ENCODE measurements around the gene HS3ST5.

Gene HS3ST5

DNA sequence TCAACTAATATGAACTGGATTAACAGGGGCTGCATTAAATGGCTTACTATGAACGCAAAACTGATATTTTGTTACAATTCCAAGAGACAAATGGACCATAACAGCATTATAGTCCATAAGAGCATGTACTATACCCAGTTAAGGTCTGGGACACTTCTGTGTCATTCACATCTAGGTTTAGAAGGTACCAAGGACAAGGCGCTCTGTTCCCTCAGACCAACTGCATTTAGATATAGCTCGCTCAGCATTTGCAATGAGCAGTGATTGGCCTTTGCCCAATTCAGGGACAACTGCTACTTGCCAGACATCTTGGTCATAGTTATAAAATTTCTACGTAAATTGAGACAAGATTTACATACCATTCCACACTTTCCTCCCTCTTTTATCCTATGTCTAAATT lies 132.4 kb downstream of the HS3ST5 start:
- Histone ChIP-seq H3K27me3 (no peaks in the 10 kb centered on the region), H3K4me1 (no peaks in the 10 kb centered on the region), H3K4me2 (no peak overlapping the region), H3K36me3 (no peaks in the 10 kb centered on the region), H3K4me3 (no peak overlapping the region), H3K9me3 (no peaks in the 10 kb centered on the region), H4K20me1 (no peaks in the 10 kb centered on the region), H3K27ac (no peak overlapping the region), H3K9ac (no peak overlapping the region)
- no peak for TF ChIP-seq Cebpa-rat (IDR thresholded peaks at IDR 0.05)

DNA sequence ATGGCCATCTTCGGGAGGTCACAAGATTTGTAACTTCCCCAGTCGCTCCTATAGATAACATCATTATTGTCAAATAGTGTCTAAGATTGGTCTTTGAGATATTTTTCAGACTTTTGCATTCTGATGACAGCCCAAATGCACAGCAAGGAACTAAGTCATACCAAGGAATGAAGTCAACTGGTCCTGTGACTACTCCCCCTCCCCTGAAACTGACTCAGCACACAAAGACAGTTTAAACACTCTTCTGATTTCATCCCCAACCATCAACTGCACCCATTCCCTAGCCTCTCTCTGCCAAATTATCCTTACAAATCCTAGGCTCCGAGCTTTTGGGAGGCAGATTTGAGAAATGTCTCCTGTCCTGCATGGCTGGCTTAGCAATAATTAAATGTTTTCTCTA lies 139.4 kb downstream of the HS3ST5 start:
- Histone ChIP-seq H3K4me1 (no peaks in the 10 kb centered on the region), H4K20me1 (no peaks in the 10 kb centered on the region), H3K9me3 (no peaks in the 10 kb centered on the region), H3K27ac (no peak overlapping the region), H3K9ac (no peak overlapping the region), H3K36me3 (no peaks in the 10 kb centered on the region), H3K4me2 (no peak overlapping the region), H3K4me3 (no peak overlapping the region), H3K27me3 (no peaks in the 10 kb centered on the region)
- TF ChIP-seq Cebpa-rat (IDR thresholded peaks at IDR 0.05), result no peak

DNA sequence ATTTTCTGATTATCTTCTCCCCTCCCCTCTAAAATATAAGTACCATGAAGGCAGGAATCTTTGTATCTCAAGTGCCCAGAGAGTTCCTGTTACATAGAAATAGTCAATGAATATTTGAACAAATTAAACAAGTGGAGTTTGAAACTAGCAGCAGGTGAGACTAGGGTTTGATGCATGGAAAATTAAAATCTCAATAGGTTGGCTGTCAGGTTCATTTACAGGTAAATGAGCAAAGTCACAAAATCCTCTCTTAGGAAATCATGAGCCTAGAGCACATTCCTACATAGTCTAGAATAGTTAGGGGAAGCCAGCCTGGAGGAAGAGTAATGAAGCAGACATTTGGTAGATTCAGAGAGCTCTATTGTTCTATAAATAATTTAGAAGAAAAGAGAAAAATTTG lies 140.4 kb downstream of the HS3ST5 start:
- H3K4me2 ChIP-seq, result no peak overlapping the region
- TF ChIP-seq Cebpa-rat (IDR thresholded peaks at IDR 0.05), result no peak
- no peaks in the 10 kb centered on the region for H4K20me1 ChIP-seq
- no peak overlapping the region for H3K27ac ChIP-seq
- H3K4me3 ChIP-seq, result no peak overlapping the region
- H3K4me1 ChIP-seq, result no peaks in the 10 kb centered on the region
- no peaks in the 10 kb centered on the region for H3K36me3 ChIP-seq
- H3K27me3 ChIP-seq, result no peaks in the 10 kb centered on the region
- H3K9ac ChIP-seq, result no peak overlapping the region
- no peaks in the 10 kb centered on the region for H3K9me3 ChIP-seq

DNA sequence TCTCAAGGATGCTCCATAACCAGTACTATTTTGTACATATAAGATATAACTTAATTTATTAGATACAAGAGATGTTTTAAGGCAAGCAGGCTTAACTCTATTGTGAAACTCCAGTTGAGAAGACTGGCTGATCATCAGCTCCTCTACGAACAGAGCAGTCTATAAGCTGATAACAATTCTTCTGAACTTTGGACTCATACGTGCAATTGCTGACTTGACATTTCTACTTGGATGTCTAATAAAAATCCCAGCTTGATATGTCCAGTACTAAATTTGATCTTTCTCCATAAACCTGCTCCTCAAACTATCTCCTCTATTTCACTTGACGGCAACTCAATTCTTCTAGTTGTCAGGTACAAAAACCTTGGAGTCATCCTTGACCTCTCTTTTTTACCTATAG lies 141.9 kb downstream of the HS3ST5 start:
- no peaks in the 10 kb centered on the region for H3K27me3 ChIP-seq
- H3K9ac ChIP-seq, result no peak overlapping the region
- no peak overlapping the region for H3K27ac ChIP-seq
- TF ChIP-seq Cebpa-rat (IDR thresholded peaks at IDR 0.05), result no peak
- H3K4me3 ChIP-seq, result no peak overlapping the region
- H3K36me3 ChIP-seq, result no peaks in the 10 kb centered on the region
- no peaks in the 10 kb centered on the region for H3K9me3 ChIP-seq
- no peaks in the 10 kb centered on the region for H3K4me1 ChIP-seq
- H4K20me1 ChIP-seq, result no peaks in the 10 kb centered on the region
- no peak overlapping the region for H3K4me2 ChIP-seq

DNA sequence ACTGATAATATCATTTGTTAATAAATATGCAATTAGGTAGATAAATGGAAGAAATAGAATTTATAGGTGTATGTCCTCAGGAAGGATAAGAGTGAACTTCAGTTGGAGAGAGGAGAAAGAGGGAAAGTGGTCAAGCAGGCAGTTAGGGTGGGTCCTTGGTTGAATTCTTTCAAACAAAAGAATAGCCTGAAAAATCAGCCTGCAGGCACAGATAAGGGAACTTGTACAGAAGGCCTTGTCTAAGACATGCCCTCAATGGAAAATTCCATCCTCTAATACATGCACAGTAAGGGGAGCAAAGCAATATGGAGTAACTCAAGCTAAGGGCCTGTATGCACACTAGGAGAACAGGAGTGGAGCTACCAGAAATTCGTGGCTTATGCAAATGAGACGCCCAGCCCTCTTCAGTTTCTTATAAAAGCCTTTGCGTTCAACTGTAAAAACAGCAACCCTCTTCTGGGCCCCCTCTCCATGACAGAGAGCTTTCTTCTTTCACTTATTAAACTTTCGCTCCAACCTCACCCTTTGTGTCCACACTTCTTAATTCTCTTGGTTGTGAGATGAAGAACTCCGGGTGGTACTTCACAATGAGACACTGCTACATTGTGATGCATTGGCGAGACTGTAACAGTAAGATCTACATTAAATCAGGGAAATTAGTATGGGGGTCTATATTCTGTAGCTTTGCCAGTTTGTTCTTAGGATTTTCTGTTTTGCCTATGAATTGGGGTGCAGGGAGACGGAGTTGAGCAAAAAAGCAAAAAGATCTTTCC lies 147.0 kb downstream of the HS3ST5 start:
- no peaks in the 10 kb centered on the region for H3K9me3 ChIP-seq
- H3K27ac ChIP-seq, result no peak overlapping the region
- no peak for TF ChIP-seq Cebpa-rat (IDR thresholded peaks at IDR 0.05)
- no peak overlapping the region for H3K9ac ChIP-seq
- H3K27me3 ChIP-seq, result no peaks in the 10 kb centered on the region
- H3K4me1 ChIP-seq, result no peaks in the 10 kb centered on the region
- H3K4me3 ChIP-seq, result no peak overlapping the region
- no peaks in the 10 kb centered on the region for H4K20me1 ChIP-seq
- no peaks in the 10 kb centered on the region for H3K36me3 ChIP-seq
- H3K4me2 ChIP-seq, result no peak overlapping the region

DNA sequence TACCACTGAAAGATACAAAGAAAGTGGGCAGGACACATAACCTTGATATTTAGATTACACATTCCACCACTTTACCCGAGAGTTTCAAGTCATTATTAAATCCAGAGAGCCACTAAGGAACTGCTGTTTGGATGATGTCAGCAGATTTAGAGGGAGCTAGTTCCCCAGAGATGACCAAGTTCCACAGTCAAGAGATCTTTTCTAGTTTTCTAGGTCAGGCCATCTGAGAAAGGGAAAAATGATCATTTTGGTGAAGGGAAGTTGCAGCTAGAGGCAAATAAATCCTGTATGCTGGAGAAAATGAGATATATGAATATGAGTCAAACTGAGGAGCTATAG lies 147.8 kb downstream of the HS3ST5 start:
- Histone ChIP-seq H3K27ac (no peak overlapping the region), H4K20me1 (no peaks in the 10 kb centered on the region), H3K4me3 (no peak overlapping the region), H3K27me3 (no peaks in the 10 kb centered on the region), H3K4me2 (no peak overlapping the region), H3K9ac (no peak overlapping the region), H3K9me3 (no peaks in the 10 kb centered on the region), H3K36me3 (no peaks in the 10 kb centered on the region), H3K4me1 (no peaks in the 10 kb centered on the region)
- no peak for TF ChIP-seq Cebpa-rat (IDR thresholded peaks at IDR 0.05)

DNA sequence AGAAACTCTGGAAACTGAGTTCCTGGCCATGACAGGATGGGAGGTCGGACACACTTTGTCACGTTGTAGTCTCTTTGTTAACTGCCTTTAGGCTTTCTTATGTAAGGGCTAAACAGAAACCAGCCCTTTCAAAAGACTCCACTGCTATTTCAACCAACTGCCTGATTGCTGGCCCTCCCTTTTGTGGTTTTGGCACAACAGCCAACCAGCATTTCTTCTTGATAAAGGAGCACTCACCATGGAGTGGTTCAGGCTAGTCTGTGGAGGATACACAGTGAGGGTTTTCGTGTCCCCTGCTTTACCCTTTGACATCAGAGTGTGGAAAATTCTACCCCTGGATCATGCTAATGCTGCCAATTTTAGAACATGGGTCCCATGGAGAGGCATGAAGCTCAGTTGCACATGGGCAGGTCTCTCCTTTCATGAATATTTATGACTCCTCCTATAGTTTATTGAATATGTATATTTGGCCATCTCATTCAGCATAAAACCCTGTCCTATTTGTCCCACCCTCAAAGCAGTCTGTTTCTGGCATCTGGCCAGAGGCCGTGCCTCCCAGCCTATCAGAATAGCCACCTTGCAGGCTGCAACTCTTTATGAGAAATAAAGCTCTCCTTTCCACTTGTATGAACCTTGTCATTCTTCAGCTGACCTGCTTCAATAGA lies 148.3 kb downstream of the HS3ST5 start:
- no peak overlapping the region for H3K9ac ChIP-seq
- H3K27me3 ChIP-seq, result no peaks in the 10 kb centered on the region
- no peaks in the 10 kb centered on the region for H3K36me3 ChIP-seq
- no peak overlapping the region for H3K4me3 ChIP-seq
- no peaks in the 10 kb centered on the region for H3K4me1 ChIP-seq
- no peak overlapping the region for H3K4me2 ChIP-seq
- TF ChIP-seq Cebpa-rat (IDR thresholded peaks at IDR 0.05), result no peak
- no peaks in the 10 kb centered on the region for H3K9me3 ChIP-seq
- H3K27ac ChIP-seq, result no peak overlapping the region
- H4K20me1 ChIP-seq, result no peaks in the 10 kb centered on the region

DNA sequence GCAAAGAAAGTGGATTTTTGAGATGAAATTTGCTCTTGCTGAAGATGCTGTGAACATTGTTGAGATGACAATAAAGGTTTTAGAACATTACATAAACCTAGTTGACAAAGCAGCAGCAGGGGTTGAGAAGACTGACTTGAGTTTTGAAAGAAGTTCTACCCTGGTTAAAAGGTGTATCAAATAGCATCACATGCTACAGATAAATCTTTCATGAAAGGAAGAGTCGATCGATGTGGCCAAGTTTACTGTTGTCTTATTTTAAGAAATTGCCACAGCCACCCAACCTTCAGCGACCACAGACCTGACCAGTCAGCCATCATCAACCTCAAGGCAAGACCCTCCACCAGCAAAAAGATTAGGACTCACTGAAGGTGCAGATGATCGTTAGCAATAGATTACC lies 155.3 kb downstream of the HS3ST5 start:
- no peak overlapping the region for H3K4me3 ChIP-seq
- H3K4me1 ChIP-seq, result no peaks in the 10 kb centered on the region
- H3K27me3 ChIP-seq, result no peaks in the 10 kb centered on the region
- no peak overlapping the region for H3K9ac ChIP-seq
- H3K36me3 ChIP-seq, result no peaks in the 10 kb centered on the region
- H4K20me1 ChIP-seq, result no peaks in the 10 kb centered on the region
- H3K9me3 ChIP-seq, result no peaks in the 10 kb centered on the region
- no peak for TF ChIP-seq Cebpa-rat (IDR thresholded peaks at IDR 0.05)
- H3K4me2 ChIP-seq, result no peak overlapping the region
- no peak overlapping the region for H3K27ac ChIP-seq

DNA sequence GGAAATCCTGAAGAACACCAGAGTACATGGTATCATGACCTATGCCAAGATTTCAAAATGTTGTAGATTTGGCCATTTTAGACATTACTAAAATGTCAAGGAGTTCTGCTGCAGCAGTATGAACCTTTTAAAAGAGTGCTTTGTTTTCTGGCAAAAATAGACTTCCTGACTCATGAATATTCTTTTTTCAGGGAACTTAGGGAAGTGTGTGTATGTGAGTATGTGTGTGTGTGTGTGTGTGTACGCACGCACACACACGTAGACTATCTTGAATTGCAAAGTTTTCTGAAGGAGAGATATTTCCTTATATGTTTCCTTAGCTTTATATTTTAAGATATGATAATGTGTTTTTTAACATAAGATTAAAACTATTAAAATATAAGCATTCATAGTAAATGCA lies 161.2 kb downstream of the HS3ST5 start:
- peaks cover 4% of the 10 kb centered on the region; the same call in 1 of the 2 replicates for H3K4me1 ChIP-seq
- H4K20me1 ChIP-seq, result no peaks in the 10 kb centered on the region
- no peak overlapping the region for H3K4me3 ChIP-seq
- H3K9me3 ChIP-seq, result no peaks in the 10 kb centered on the region
- H3K36me3 ChIP-seq, result no peaks in the 10 kb centered on the region
- no peak overlapping the region for H3K27ac ChIP-seq
- H3K4me2 ChIP-seq, result no peak overlapping the region
- no peak for TF ChIP-seq Cebpa-rat (IDR thresholded peaks at IDR 0.05)
- no peaks in the 10 kb centered on the region for H3K27me3 ChIP-seq
- H3K9ac ChIP-seq, result no peak overlapping the region

DNA sequence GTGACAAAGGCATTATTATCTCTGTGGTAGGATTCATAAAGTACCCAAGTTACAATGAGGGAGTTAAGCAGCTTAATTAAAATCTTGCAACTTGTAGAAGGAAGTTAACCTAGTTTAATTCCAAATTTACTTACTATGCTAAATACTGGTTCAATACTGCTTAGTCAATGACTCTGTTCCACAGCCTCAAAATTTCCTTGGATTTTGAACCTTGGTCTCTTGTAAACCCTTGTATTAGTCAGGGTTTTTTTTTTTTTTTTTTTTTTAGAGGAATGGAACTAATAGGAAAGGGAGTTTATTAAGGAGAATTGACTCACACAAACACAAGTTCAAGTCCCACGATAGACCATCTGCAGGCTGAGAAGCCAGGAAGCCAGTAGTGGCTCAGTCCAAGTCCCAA lies 163.4 kb downstream of the HS3ST5 start:
- no peak overlapping the region for H3K4me3 ChIP-seq
- no peak overlapping the region for H3K9ac ChIP-seq
- peaks cover 7% of the 10 kb centered on the region; the same call in 1 of the 2 replicates for H3K4me1 ChIP-seq
- H3K27ac ChIP-seq, result no peak overlapping the region
- TF ChIP-seq Cebpa-rat (IDR thresholded peaks at IDR 0.05), result no peak
- no peaks in the 10 kb centered on the region for H4K20me1 ChIP-seq
- H3K4me2 ChIP-seq, result no peak overlapping the region
- no peaks in the 10 kb centered on the region for H3K27me3 ChIP-seq
- no peaks in the 10 kb centered on the region for H3K9me3 ChIP-seq
- no peaks in the 10 kb centered on the region for H3K36me3 ChIP-seq

Data from BLaER1 (cell line).